8988T (cell line): ENCODE data around the gene TYW1B.
"Not testable (repeated sequence)": the region's sequence is repeated elsewhere in the genome, so short reads cannot be mapped to it uniquely, and the experiment has no call there.

Source experiments
- DNase-seq: peaks from one replicate; pipeline ENCODE4 v3.0.0; 2011

The TYW1B gene

DNA sequence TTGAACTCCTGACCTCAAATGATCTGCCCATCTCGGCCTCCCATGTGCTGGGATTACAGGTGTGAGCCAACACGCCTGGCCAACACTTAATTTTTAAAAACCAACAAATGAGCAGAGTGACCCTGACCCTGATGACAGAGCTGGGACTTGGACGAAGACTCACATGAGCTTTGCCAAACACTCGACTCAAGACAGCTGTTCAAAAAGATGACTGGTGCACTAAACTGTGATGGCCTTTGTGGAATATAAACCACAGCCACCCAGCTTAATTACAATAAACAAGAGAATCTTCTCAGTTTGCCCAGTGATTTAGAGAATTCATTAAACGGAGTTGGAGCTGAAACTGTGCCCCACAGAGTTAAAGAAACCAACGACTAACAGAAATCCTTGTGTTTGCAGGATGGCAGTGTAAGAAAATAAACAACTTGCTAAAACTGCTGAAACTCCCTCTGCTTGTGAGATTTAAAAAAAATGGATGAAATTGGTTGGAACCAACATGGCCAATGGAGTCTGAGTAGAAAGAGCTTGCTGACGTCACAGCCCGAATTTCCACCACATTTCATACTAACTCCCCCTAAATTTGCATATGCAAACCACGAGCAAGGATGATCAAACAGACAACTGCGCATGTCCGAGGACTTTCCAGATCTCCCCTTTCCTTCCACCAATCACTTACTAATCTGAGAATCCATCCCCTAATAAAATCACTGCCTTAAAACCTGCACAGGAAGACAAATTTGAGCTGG lies 209.4 kb downstream of the TYW1B start:
- DNase-seq, result not testable (repeated sequence)

DNA sequence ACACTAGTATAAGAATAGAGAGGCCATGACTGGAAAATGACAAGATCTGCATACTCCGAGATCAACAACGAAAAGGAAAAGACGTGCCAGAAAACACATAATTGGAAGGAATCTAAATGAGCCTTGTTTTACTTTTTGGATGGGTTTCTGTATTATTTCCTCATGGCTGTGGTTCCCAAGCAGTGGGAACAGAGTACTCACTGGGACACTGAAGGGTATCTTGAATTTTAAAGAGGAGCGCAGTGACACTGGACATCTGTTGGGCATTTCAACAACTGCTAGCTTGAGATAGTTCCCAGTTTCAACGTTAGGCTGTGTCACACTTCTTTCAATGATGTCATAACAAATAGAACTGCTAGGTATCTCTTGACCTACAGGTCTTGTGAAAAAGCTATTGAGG lies 218.2 kb downstream of the TYW1B start:
- DNase-seq, result not testable (repeated sequence)

- DNase-seq, result not testable (repeated sequence)
Observed at GRCh38 chr7:72607988-72608387, 220.0 kb downstream of the TYW1B start.

- not testable (repeated sequence) for DNase-seq
Observed at GRCh38 chr7:72605863-72606431, 222.1 kb downstream of the TYW1B start.

DNA sequence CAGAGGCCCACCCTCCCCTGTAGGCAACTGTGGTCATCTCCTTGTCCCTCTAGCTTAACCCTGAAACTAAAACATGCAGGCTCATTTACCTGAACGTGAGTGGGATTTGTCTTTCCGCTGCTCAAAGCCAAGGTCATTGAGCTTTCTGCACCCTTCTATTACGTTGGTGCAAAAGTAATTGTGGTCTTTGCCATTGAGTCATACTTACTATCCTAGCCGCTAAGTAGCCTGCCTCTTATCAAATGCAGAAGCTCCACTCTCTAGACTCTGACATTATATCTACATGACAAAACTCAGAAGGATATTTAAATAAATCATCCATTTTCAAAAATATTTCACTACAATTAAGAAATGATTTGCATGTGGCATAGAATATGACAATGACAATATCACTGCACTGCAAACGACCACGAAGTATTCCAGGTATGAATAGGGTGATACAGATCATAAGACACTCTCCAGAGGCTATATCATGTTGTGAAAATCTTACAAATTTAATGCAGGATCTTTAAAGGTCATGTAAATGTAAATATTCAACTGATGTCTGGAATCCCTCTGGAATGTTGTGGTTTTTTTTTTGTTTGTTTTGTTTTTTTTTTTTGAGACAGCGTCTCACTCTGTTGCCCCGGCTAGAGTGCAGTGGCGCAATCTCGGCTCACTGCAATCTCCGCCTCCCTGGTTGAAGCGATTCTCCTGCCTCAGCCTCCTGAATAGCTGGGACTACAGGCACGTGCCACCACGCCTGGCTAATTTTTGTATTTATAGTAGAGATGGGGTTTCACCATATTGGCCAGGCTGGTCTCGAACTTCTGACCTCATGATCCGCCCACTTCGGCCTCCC lies 223.0 kb downstream of the TYW1B start:
- not testable (repeated sequence) for DNase-seq

- DNase-seq, result not testable (repeated sequence)
Observed at GRCh38 chr7:72603476-72603875, 224.5 kb downstream of the TYW1B start.

DNA sequence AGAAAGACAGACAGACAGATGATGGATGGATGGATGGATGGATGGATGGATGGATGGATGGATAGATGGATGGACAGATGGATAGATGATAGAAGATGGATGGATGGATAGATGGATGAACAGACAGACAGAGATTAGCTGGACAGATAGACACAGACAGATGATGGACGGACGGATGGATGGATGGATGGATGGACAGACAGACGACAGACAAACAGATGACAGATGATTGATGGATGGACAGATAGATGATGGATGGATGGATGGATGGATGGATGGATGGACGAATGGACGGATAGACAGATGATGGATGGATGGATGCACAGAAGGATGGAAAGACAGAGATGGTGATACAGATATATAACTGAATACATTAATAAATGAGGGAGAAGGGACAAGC lies 224.9 kb downstream of the TYW1B start:
- no peak for DNase-seq

DNA sequence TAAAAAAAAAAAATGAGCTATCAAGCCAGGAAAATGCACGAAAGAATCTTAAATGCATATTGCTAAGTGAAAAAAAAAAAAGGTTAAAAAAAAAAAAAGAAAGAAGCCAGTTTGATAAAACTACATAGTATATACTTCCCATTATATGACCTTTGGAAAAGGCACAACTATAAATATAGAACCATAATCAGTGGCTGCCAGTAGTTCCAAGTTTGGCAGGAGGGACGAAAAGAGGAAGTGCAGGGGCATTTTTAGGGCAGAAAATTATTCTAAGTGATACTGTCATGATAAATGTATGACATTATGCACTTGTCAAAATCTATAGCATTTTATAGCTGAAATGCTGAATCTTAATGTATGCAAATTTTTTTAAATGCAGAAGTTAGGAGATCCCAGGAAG lies 226.3 kb downstream of the TYW1B start:
- not testable (repeated sequence) for DNase-seq

GRCh38 chr7:72590023-72590422 lies 238.0 kb downstream of the TYW1B start:
- not testable (repeated sequence) for DNase-seq

- not testable (repeated sequence) for DNase-seq
Observed at GRCh38 chr7:72587267-72587666, 240.7 kb downstream of the TYW1B start.

DNA sequence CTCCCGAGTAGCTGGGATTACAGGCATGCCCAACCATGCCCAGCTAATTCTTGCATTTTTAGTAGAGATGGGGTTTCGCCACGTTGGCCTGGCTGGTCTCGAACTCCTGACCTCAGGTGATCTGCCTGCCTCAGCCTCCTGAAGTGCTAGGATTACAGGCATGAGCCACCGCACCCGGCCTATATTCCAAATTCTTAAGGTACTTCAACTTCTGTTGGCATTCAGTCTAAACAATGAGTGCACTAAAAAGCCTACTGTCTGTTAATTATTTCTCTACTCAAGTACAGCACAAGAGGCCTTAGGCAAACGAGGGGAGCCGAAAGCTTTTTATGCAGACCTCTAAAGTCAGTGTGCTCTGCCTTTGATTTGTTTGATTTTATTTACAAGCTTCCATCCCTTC lies 243.4 kb downstream of the TYW1B start:
- DNase-seq, result not testable (repeated sequence)

DNA sequence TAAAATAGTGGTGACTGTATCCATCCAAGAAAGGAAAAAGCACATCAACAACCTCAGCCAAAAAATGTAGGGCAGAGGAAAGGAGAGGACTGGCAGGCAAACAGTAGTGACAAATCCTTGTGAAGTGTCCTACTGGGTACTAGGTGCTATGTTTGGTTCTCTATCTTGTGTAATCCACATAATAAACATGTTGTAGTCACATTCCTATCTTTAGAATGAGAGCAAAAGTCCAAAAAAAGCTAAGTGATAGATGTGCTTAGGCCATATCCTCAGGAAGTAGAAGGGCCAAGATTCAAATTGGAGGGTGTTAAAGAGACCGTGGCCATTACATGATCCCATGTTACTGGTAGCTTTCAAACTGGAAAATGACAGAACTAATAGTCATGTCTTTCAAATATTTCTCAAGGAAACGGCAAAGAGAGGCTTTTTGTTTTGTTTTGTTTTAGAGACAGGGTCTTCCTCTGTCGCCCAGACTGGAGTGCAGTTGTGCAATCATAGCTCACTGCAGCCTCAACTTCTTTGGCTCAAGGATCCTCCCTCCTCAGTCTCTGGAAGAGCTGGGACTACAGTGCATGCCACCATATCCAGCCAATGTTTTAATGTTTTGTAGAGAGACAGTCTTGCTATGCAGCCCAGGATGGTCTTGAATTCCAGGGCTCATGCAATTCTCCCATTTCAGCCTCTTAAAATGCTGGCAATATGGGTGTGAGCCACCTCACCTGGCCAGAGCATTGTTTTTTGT lies 244.2 kb downstream of the TYW1B start:
- not testable (repeated sequence) for DNase-seq

DNA sequence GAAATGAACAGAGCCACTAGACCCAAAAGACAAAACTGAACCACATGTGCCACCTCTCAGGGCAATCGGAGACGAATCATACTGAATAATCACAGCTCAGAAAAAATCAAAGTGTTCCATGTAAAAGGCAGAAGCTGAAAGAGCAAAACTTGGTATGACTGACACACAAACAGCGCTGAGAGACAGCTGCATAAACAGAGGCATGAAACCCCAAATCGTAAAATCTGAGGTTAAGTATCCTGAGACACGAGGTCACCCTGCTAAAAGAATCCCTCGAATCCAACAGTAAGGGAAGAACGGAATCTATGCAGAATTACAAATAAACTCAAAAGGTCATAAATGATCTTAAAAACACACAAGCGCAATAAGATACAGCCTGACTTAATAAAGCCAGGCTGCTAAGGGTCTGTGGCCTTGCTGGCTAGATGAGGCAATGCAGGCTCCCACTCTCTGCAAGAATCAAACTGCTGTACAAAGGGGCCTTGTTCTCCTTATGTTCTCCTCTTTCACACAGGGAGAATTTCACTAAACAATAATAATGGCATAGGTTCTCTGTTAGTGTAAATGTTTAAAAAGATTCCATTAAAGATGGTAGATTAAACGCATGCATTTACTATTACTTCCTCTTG lies 247.7 kb downstream of the TYW1B start:
- DNase-seq, result not testable (repeated sequence)

- DNase-seq, result no peak
Observed at GRCh38 chr7:72577107-72577506, 250.9 kb downstream of the TYW1B start.

DNA sequence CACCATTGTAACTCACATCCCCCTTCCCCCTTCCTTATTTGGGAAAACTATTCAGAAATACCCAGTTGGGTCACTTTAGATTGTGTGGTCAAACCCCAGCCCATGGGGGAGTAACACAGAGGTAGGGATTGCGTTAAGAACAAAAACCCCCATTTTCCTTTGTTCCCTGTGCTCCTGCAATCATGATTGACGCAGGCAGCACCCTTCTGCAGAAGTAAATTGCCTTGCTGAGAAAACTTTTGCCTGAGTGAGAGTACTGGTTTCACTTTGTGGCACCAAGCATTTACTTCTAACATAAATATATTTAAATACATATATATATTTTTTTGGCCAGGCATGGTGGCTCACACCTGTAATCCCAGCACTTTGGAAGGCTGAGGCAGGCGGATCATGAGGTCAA lies 266.0 kb downstream of the TYW1B start:
- DNase-seq, result not testable (repeated sequence)

GRCh38 chr7:72559546-72559945 lies 268.5 kb downstream of the TYW1B start:
- not testable (repeated sequence) for DNase-seq

- not testable (repeated sequence) for DNase-seq
Observed at GRCh38 chr7:72556733-72557132, 271.3 kb downstream of the TYW1B start.

DNA sequence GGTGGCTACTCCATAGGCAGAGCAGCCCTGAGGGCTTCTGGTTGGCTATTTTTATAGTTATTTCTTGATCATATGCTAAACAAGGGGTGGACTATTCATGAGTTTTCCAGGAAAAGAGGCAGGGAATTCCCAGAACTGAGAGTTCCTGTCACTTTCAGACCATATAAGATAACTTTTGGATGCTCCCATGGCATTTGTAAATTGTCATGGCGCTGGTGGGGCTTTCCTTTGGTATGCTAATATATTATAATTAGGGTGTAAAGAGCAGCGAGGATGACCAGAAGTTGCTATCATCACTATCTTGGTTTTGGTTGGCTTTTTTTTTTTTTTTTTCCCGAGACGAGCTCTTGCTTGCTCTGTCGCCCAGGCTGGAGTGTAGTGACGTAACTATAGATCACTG lies 272.8 kb downstream of the TYW1B start:
- DNase-seq, result not testable (repeated sequence)

DNA sequence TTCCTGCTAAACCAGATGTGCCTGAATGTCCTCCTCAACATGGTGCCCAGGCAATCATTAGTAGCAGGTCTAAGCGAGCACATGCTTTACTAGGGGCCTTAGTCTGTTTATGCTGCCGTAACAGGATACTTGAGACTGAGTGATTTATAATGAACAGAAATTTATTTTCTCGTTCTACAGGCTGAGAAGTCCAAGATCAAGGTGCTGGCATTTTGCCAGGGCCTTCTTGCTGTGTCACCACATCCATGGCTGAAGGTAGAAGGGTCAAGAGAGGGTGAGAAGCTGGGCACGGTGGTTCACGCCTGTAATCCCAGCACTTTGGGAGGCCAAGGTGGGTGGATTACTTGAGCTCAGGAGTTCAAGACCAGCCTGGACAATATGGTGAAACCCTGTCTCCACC lies 273.6 kb downstream of the TYW1B start:
- not testable (repeated sequence) for DNase-seq

GRCh38 chr7:72550454-72550853 lies 277.5 kb downstream of the TYW1B start:
- not testable (repeated sequence) for DNase-seq

DNA sequence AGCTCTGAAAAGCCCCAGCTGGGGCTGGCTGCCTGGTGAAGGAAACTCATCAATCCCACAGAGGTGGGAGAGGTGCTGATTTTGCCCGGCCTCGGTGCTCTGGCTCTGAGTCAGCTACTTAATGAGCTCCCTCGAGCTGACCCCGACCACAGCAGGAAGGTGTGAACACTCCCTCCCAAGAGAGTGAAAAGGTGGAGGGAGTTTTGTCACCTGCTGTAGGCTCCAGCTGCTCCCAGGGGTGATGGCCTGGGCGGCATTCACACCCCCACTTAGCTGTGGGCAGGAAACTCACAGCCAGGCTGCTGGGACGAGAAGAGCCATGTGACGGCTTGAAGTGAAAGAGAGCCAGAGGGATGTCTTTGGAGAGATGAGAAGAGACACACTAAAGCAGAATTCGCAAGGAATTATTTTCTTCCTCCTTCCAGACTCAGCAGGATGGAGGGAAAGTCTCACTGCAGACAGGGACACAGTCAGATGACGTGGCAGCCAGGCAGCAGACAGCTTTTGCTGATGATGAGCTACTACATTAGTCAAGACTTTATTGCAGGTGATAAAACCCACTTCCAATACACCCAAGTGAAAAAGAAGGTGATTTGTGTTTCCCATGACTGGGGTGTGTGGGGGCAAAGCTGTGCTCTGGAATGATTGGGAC lies 281.3 kb downstream of the TYW1B start:
- not testable (repeated sequence) for DNase-seq

DNA sequence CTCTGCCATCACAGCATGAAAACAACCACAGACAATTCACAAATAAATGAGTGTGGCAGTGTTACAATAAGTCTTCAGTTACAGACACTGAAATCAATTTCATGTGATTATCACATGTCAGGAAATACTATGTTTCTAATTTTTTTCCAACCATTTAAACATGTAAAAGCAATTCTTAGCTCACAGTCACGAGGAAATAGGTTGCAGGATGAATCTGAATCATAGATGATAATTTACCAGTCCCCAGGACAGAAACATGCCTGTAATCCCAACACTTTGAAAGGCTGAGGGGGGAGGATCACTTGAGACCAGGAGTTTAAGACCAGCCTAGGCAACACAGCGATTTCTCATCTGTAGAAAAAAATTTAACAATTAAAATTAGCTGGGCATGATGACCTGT lies 283.5 kb downstream of the TYW1B start:
- DNase-seq, result not testable (repeated sequence)
